H9 (cell line): ENCODE results near the gene SIX3. TPM values are rescaled to one million over a fixed set of nuclear protein-coding genes. Genes with fewer than 3 reads are reported as not detected.

ENCODE experiments used
- DNase-seq: peaks from one replicate; pipeline ENCODE4 v3.0.0-alpha.2; 2017
- H2AFZ ChIP-seq: one replicate; pipeline ENCODE4 v1.6.1; 2013; ENCODE audit warnings: mild to moderate bottlenecking, low read length, control low read depth, moderate library complexity
- H2AK5ac ChIP-seq: 2 replicates; pipeline ENCODE4 v1.6.1; 2013; ENCODE audit warnings: low read length, control low read depth, mixed read lengths; ENCODE audit not compliant: insufficient read length
- H2BK120ac ChIP-seq: one replicate; pipeline ENCODE4 v1.6.1; 2013; ENCODE audit warnings: low read depth, mild to moderate bottlenecking, low read length, control low read depth, inconsistent platforms; ENCODE audit not compliant: poor library complexity, severe bottlenecking
- H2BK12ac ChIP-seq: 2 replicates; pipeline ENCODE4 v1.6.1; 2013; ENCODE audit warnings: low read length, control low read depth, mixed read lengths, low read depth; ENCODE audit not compliant: insufficient read length
- H2BK15ac ChIP-seq: 2 replicates; pipeline ENCODE4 v1.6.1; 2013; ENCODE audit warnings: low read depth, low read length, control low read depth
- H2BK20ac ChIP-seq: one replicate; pipeline ENCODE4 v1.6.1; 2013; ENCODE audit warnings: low read depth, mild to moderate bottlenecking, low read length, control low read depth, inconsistent platforms; ENCODE audit not compliant: poor library complexity, severe bottlenecking
- H2BK5ac ChIP-seq: 2 replicates; pipeline ENCODE4 v1.6.1; 2013; ENCODE audit warnings: low read length, control low read depth, mixed read lengths; ENCODE audit not compliant: insufficient read length
- H3K14ac ChIP-seq: 2 replicates; pipeline ENCODE4 v1.6.1; 2013; ENCODE audit warnings: low read length, control low read depth; ENCODE audit not compliant: insufficient read depth
- H3K18ac ChIP-seq: 2 replicates; pipeline ENCODE4 v1.6.1; 2013; ENCODE audit warnings: low read depth, mild to moderate bottlenecking, mixed read lengths, low read length, control low read depth; ENCODE audit not compliant: insufficient read length
- H3K23ac ChIP-seq: 2 replicates; pipeline ENCODE4 v1.6.1; 2013; ENCODE audit warnings: low read length, control low read depth, mixed read lengths, low read depth; ENCODE audit not compliant: insufficient read length
- H3K23me2 ChIP-seq: 2 replicates; pipeline ENCODE4 v1.6.1; 2013; ENCODE audit warnings: low read depth, mild to moderate bottlenecking, mixed read lengths, low read length, control low read depth; ENCODE audit not compliant: insufficient read length, poor library complexity, severe bottlenecking
- H3K27ac ChIP-seq: 2 replicates; pipeline ENCODE4 v1.5.1; 2013; ENCODE audit warnings: low read length, control low read depth, mixed read lengths, low read depth; ENCODE audit not compliant: insufficient read length
- H3K27me3 ChIP-seq: 2 replicates; pipeline ENCODE4 v1.6.1; 2013; ENCODE audit warnings: low read length, control low read depth, inconsistent platforms; ENCODE audit not compliant: insufficient read depth
- H3K4ac ChIP-seq: 2 replicates; pipeline ENCODE4 v1.6.1; 2013; ENCODE audit warnings: low read depth, mild to moderate bottlenecking, control low read depth, inconsistent platforms, low read length, moderate library complexity
- H3K4me1 ChIP-seq: 2 replicates; pipeline ENCODE4 v1.6.1; 2013; ENCODE audit warnings: low read length, control low read depth, inconsistent platforms; ENCODE audit not compliant: insufficient read depth
- H3K4me2 ChIP-seq: 2 replicates; pipeline ENCODE4 v1.6.1; 2013; ENCODE audit warnings: low read length, control low read depth, mixed read lengths; ENCODE audit not compliant: insufficient read length, insufficient read depth
- H3K56ac ChIP-seq: 2 replicates; pipeline ENCODE4 v1.6.1; 2013; ENCODE audit warnings: low read depth, mild to moderate bottlenecking, mixed read lengths, low read length, control low read depth; ENCODE audit not compliant: insufficient read length
- H3K79me1 ChIP-seq: 2 replicates; pipeline ENCODE4 v1.6.1; 2013; ENCODE audit warnings: low read depth, mild to moderate bottlenecking, moderate library complexity, low read length, control low read depth, inconsistent platforms; ENCODE audit not compliant: insufficient read depth, poor library complexity, severe bottlenecking
- H3K79me2 ChIP-seq: 2 replicates; pipeline ENCODE4 v1.6.1; 2013; ENCODE audit warnings: low read length, control low read depth, inconsistent platforms; ENCODE audit not compliant: insufficient read depth
- H3K9ac ChIP-seq: 2 replicates; pipeline ENCODE4 v1.6.1; 2013; ENCODE audit warnings: low read length, control low read depth, mixed read lengths; ENCODE audit not compliant: insufficient read length; ENCODE audit errors: extremely low read depth
- H3K9me3 ChIP-seq: one replicate; pipeline ENCODE4 v1.6.1; 2013; ENCODE audit warnings: low read depth, low read length, inconsistent platforms; ENCODE audit not compliant: control insufficient read depth
- H3T11ph ChIP-seq: one replicate; pipeline ENCODE4 v1.6.1; 2013; ENCODE audit warnings: mild to moderate bottlenecking, low read length, control low read depth, inconsistent platforms
- H4K20me1 ChIP-seq: one replicate; pipeline ENCODE4 v1.6.1; 2013; ENCODE audit not compliant: control insufficient read depth, insufficient read length, insufficient read depth
- H4K5ac ChIP-seq: 2 replicates; pipeline ENCODE4 v1.6.1; 2013; ENCODE audit warnings: low read depth, mild to moderate bottlenecking, mixed read lengths, low read length, control low read depth; ENCODE audit not compliant: insufficient read length
- H4K8ac ChIP-seq: replicated peaks from 2 replicates; pipeline ENCODE4 v1.6.1; 2013; ENCODE audit warnings: low read length, control low read depth, mixed read lengths, low read depth; ENCODE audit not compliant: insufficient read length
- H4K91ac ChIP-seq: 2 replicates; pipeline ENCODE4 v1.6.1; 2013; ENCODE audit warnings: low read depth, mild to moderate bottlenecking, moderate library complexity, mixed read lengths, low read length, control low read depth; ENCODE audit not compliant: insufficient read length
- H3K27ac Mint-ChIP-seq, 3 experiments: 2 replicates in 2 of 3; 3 replicates in 1 of 3; pipeline ENCODE4 v1.8.0; 2020 to 2021; ENCODE audit warnings: mixed read lengths in 3 of 3, mild to moderate bottlenecking in 1 of 3, moderate library complexity in 1 of 3
- H3K27me3 Mint-ChIP-seq: 2 replicates; pipeline ENCODE4 v1.8.0; 2021; ENCODE audit warnings: low read depth, mild to moderate bottlenecking, moderate library complexity, mixed read lengths
- H3K36me3 Mint-ChIP-seq, 3 experiments: 2 replicates in 2 of 3; 3 replicates in 1 of 3; pipeline ENCODE4 v1.8.0; 2020 to 2021; ENCODE audit warnings: low read depth in 3 of 3, mixed read lengths in 3 of 3; ENCODE audit not compliant: insufficient read depth in 1 of 3
- H3K4me1 Mint-ChIP-seq, 2 experiments: 2 replicates each; pipeline ENCODE4 v1.8.0; 2020; ENCODE audit warnings: mixed read lengths in 2 of 2
- H3K4me3 Mint-ChIP-seq, 2 experiments: 2 replicates in 1 of 2; 3 replicates in 1 of 2; pipeline ENCODE4 v1.8.0; 2020 to 2021; ENCODE audit warnings: mild to moderate bottlenecking in 2 of 2, mixed read lengths in 2 of 2, moderate library complexity in 1 of 2
- H3K9me3 Mint-ChIP-seq, 2 experiments: 2 replicates in 1 of 2; 3 replicates in 1 of 2; pipeline ENCODE4 v1.8.0; 2020; ENCODE audit warnings: mild to moderate bottlenecking in 2 of 2, mixed read lengths in 2 of 2, moderate library complexity in 1 of 2
- CTCF ChIP-seq: fragments of 200-600 bp; sonication (generic); conservative IDR thresholded peaks from 3 replicates; pipeline ENCODE4 v1.8.0; 2021; ENCODE audit warnings: antibody characterized with exemption, mild to moderate bottlenecking
- WGBS: extraction: QIAGEN DNeasy Blood & Tissue Kit; methylation state at CpG from one replicate; pipeline ENCODE4 v1.1.7; 2013; ENCODE audit warnings: missing lambda C conversion rate, low lambda C conversion rate, mixed read lengths; ENCODE audit not compliant: insufficient read length; ENCODE audit errors: extremely low coverage; 5-methylcytosine and 5-hydroxymethylcytosine counted together
- total RNA-seq: library from RNA; stranded (reverse); gene quantifications from 2 replicates; pipeline ENCODE4 v1.2.1, GENCODE V29; 2021

SIX3 gene
- total RNA-seq, 1 experiment from 2014 or later, result 0.55 TPM

GRCh38 chr2:44926957-44927356 is 14.5 kb upstream of the SIX3 start:
- Histone ChIP-seq H4K20me1 (no peaks in the 10 kb centered on the region), H4K91ac (no peak overlapping the region), H3K79me1 (no peaks in the 10 kb centered on the region), H2BK20ac (no peak overlapping the region), H2BK120ac (no peak overlapping the region), H3K56ac (no peak overlapping the region), H3K9me3 (no peaks in the 10 kb centered on the region), H3K4me2 (no peak overlapping the region), H3K18ac (no peak overlapping the region), H4K5ac (no peak overlapping the region), H3K4me1 (peaks cover 7% of the 10 kb centered on the region), H4K8ac (no peak overlapping the region), H2BK5ac (no peak overlapping the region), H2BK12ac (no peak overlapping the region), H3K27me3 (peaks cover 63% of the 10 kb centered on the region), H3K14ac (no peak overlapping the region), H3T11ph (no peak overlapping the region), H3K23me2 (peaks cover 11% of the 10 kb centered on the region), H2BK15ac (no peak overlapping the region), H3K79me2 (no peaks in the 10 kb centered on the region), H3K9ac (no peak overlapping the region), H3K27ac (no peak overlapping the region), H3K23ac (no peak overlapping the region), H3K4ac (no peak overlapping the region), H2AK5ac (no peak overlapping the region), H2AFZ (no peak overlapping the region)
- H3K4me1 Mint-ChIP-seq, result peaks cover 38 to 67% of the 10 kb centered on the region in 2 experiments
- TF ChIP-seq CTCF, result no peak
- no peaks in the 10 kb centered on the region; a peak in 1 of 5 replicates for H3K9me3 Mint-ChIP-seq
- H3K27me3 Mint-ChIP-seq, result peaks cover 97% of the 10 kb centered on the region
- no peak overlapping the region for H3K27ac Mint-ChIP-seq
- no CpG with 5 or more reads among the region's 9 CpGs for WGBS
- peak overlapping the region in 1 of 2 experiments; percentile 34; a peak in 2 of 5 replicates for H3K4me3 Mint-ChIP-seq
- H3K36me3 Mint-ChIP-seq, result no peaks in the 10 kb centered on the region; a peak in 2 of 7 replicates
- DNase-seq, result peak; percentile 73
